Colon (tissue), 2 donors: Measurements from ENCODE around the gene NOP16.

ENCODE experiments used
- FAIRE-seq: peaks from 2 replicates; lab custom pipeline; 2012; peaks lifted over from hg19 to GRCh38; lab: Jason Lieb, UNC
- donor health status: control.
- donor health status: control.

The NOP16 gene

GRCh38 chr5:176384991-176385390, 3.4 kb downstream of the NOP16 start:
- FAIRE-seq, result no peak

GRCh38 chr5:176384366-176384930, 4.0 kb downstream of the NOP16 start:
- FAIRE-seq, result no peak

GRCh38 chr5:176383961-176384360, 4.4 kb downstream of the NOP16 start:
- FAIRE-seq, result no peak

- FAIRE-seq, result no peak
Measured at GRCh38 chr5:176383248-176383905, 5.0 kb downstream of the NOP16 start.

- FAIRE-seq, result no peak
Measured at GRCh38 chr5:176382721-176383120, 5.7 kb downstream of the NOP16 start.

GRCh38 chr5:176381979-176382378, 6.4 kb downstream of the NOP16 start:
- no peak for FAIRE-seq

- FAIRE-seq, result no peak
Measured at GRCh38 chr5:176381423-176381822, 7.0 kb downstream of the NOP16 start.

GRCh38 chr5:176379881-176380280, 8.5 kb downstream of the NOP16 start:
- no peak for FAIRE-seq

- no peak for FAIRE-seq
Measured at GRCh38 chr5:176373100-176373818, 15.1 kb downstream of the NOP16 start.

- FAIRE-seq, result no peak
Measured at GRCh38 chr5:176371621-176372539, 16.5 kb downstream of the NOP16 start.

GRCh38 chr5:176369934-176370711, 18.3 kb downstream of the NOP16 start:
- FAIRE-seq, result no peak

- FAIRE-seq, result no peak
Measured at GRCh38 chr5:176368726-176369125, 19.7 kb downstream of the NOP16 start.

- no peak for FAIRE-seq
Measured at GRCh38 chr5:176366232-176366894, 22.0 kb downstream of the NOP16 start.

GRCh38 chr5:176365351-176366231, 22.8 kb downstream of the NOP16 start, which contains the start of gene ARL10:
TSS of gene ARL10 (plus strand) at chr5:176365487. CDS start at chr5:176365564, 77 bp downstream.
- no peak for FAIRE-seq

GRCh38 chr5:176364765-176365350, 23.5 kb downstream of the NOP16 start:
- no peak for FAIRE-seq

- no peak for FAIRE-seq
Measured at GRCh38 chr5:176362233-176362490, 26.2 kb downstream of the NOP16 start.

- no peak for FAIRE-seq
Measured at GRCh38 chr5:176361437-176362232, 26.8 kb downstream of the NOP16 start, which contains the start of gene KIAA1191. TSS of gene KIAA1191 (minus strand) at chr5:176361764. CDS start at chr5:176359508, 2,256 bp downstream.

- no peak for FAIRE-seq
Measured at GRCh38 chr5:176360894-176361436, 27.4 kb downstream of the NOP16 start.

- no peak for FAIRE-seq
Measured at GRCh38 chr5:176359658-176360057, 28.7 kb downstream of the NOP16 start.
